PFSK-1 (cell line): Measurements from ENCODE around the gene PRDX3.

Experiments used
- POLR2AphosphoS5 ChIP-seq: IDR thresholded peaks from 2 replicates; pipeline ENCODE4 v1.6.1; 2012; ENCODE audit warnings: low read depth, mild to moderate bottlenecking, control low read depth, low read length, moderate library complexity
- REST ChIP-seq, 2 experiments: IDR thresholded peaks; 2 replicates each; pipeline versions ENCODE4 v1.6.1 to v1.8.0; 2011 to 2012; ENCODE audit warnings: low read depth in 2 of 2, low read length in 2 of 2, control low read depth in 1 of 2, inconsistent platforms in 1 of 2, mild to moderate bottlenecking in 1 of 2, moderate library complexity in 1 of 2; ENCODE audit not compliant: insufficient read depth in 1 of 2
- SIN3A ChIP-seq: IDR thresholded peaks from 2 replicates; pipeline ENCODE4 v1.6.1; 2012; ENCODE audit warnings: mild to moderate bottlenecking, low read length, moderate library complexity, borderline replicate concordance; ENCODE audit not compliant: insufficient read depth

- no peak for TF ChIP-seq POLR2AphosphoS5
- no peak for TF ChIP-seq SIN3A
- TF ChIP-seq REST (IDR thresholded peaks at IDR 0.05; ENCODE audit: insufficient read depth in 1 of 2, low read depth in 2 of 2, low read length in 2 of 2): no peak
Observed at GRCh38 chr10:119149729-119150128, 28.9 kb downstream of the PRDX3 start.
